ENCODE data around the gene ZDHHC19.
"Not testable (repeated sequence)": the region's sequence is repeated elsewhere in the genome, so short reads cannot be mapped to it uniquely, and the experiment has no call there.

ZDHHC19 gene

GRCh38 chr3:196222876-196223595, 11.8 kb upstream of the ZDHHC19 start:
- no peak for DNase-seq

GRCh38 chr3:196220991-196221390, 9.8 kb upstream of the ZDHHC19 start:
- no peak for DNase-seq

- DNase-seq, result peak in 1 of 2 donors; percentile 40
Observed at GRCh38 chr3:196220587-196220986, 9.4 kb upstream of the ZDHHC19 start.

GRCh38 chr3:196219970-196220311, 8.7 kb upstream of the ZDHHC19 start:
- DNase-seq, result no peak

- peak; percentile 53 to 72 for DNase-seq
Observed at GRCh38 chr3:196219194-196219969, 8.2 kb upstream of the ZDHHC19 start.

- DNase-seq, result no peak
Observed at GRCh38 chr3:196218155-196218712, 7.0 kb upstream of the ZDHHC19 start.

- no peak for DNase-seq
Observed at GRCh38 chr3:196217307-196218154, 6.3 kb upstream of the ZDHHC19 start.

- no peak for DNase-seq
Observed at GRCh38 chr3:196216681-196217211, 5.5 kb upstream of the ZDHHC19 start.

GRCh38 chr3:196216089-196216564, 4.9 kb upstream of the ZDHHC19 start, which contains the start of gene SLC51A:
Gene SLC51A, plus strand, starts transcription at chr3:196216534. Its CDS starts 179 bp downstream, at chr3:196216713.
- no peak for DNase-seq

GRCh38 chr3:196215493-196216020, 4.4 kb upstream of the ZDHHC19 start:
- no peak for DNase-seq

GRCh38 chr3:196214783-196215441, 3.7 kb upstream of the ZDHHC19 start:
- DNase-seq, result no peak

- DNase-seq, result not testable (repeated sequence)
Observed at GRCh38 chr3:196209944-196210672, 1.1 kb downstream of the ZDHHC19 start.

- no peak for DNase-seq
Observed at GRCh38 chr3:196208942-196209695, 2.1 kb downstream of the ZDHHC19 start.

GRCh38 chr3:196207833-196208607, 3.2 kb downstream of the ZDHHC19 start:
- DNase-seq, result peak; percentile 74 to 85

- DNase-seq, result no peak
Observed at GRCh38 chr3:196207159-196207832, 3.9 kb downstream of the ZDHHC19 start.

- not testable (repeated sequence) for DNase-seq
Observed at GRCh38 chr3:196205442-196206205, 5.6 kb downstream of the ZDHHC19 start.

GRCh38 chr3:196203846-196204245, 7.4 kb downstream of the ZDHHC19 start:
- DNase-seq, result no peak

- DNase-seq, result peak in 1 of 2 donors; percentile 56
Observed at GRCh38 chr3:196202516-196202970, 8.7 kb downstream of the ZDHHC19 start.
